Activated CD8-positive, alpha-beta memory T cell treated with anti-CD3 and anti-CD28 coated beads, Interleukin-2, amount 50 U/mL, for 24 hours (primary cell): ENCODE data around the gene ABCB11.

ENCODE experiments used
- DNase-seq: peaks from one replicate; pipeline ENCODE4 v3.0.0-alpha.2; 2020; ENCODE audit errors: extremely low read depth

ABCB11 gene

DNA sequence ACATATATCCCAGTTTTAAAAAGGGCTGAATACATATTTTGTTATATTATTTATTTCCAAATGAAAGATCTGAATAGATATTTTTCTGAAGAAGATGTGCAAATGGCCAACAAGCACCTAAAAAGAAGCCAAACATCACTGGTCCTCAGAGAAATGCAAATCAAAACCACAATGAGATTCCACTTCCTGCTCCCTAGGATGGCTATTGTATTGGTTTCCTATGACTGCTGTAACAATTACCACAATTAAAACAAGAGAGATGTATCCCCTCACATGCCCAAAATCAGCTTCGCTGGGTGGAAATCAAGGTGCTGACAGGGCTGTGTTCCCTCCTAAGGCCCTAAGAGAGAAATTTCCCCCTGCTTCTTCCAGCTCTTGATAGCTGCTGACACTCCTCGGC lies 23.2 kb downstream of the ABCB11 start:
- DNase-seq: no peak

DNA sequence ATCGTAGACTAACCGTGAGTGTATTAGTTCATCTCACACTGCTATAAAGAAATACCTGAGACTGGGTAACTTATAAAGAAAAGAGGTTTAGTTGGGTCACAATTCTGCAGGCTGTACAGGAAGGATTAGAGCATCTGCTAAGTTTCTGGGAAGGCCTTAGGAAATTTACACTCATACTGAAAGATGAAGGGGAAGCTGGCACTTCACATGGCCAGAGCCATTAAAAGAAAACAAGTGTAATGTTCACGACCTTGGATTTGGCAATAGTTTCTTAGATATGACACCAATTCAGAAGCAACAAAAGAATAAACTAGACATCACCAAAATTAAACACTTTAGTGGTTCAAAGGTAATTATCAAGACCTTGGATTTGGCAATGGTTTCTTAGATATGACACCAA lies 23.8 kb downstream of the ABCB11 start:
- no peak for DNase-seq

- no peak for DNase-seq
These were observed 24.5 kb downstream of the ABCB11 start for GRCh38 chr2:169006665-169007064.

GRCh38 chr2:169005994-169006393 lies 25.1 kb downstream of the ABCB11 start:
- no peak for DNase-seq

DNA sequence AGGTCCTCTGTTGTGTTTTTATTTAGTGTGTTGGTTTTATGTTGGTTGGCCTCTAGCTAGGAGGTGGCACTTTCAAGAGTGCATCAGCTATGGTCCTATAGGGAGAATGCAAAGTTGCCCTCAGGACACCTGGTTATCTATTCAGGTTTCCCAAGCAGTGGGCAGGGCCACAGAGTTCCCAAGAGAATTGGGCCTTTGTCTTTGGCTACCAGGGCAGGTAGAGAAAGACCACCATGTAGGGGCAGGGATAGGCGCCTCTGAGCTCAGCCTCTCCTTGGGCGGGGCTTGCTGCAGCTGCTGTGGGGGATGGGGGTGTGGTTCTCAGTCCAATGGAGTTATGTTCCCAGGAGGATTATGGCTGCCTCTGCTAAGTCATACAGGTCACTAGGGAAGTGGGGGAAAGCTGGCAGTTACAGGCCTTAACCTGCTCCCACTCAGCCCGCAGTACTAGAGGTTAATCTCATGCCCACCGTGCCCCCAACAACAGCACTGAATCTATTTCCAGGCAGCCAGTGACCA lies 26.0 kb downstream of the ABCB11 start:
- no peak for DNase-seq

- DNase-seq: no peak
These were observed 28.9 kb downstream of the ABCB11 start for GRCh38 chr2:169002161-169002738.

- no peak for DNase-seq
These were observed 29.9 kb downstream of the ABCB11 start for GRCh38 chr2:169001116-169001815.

DNA sequence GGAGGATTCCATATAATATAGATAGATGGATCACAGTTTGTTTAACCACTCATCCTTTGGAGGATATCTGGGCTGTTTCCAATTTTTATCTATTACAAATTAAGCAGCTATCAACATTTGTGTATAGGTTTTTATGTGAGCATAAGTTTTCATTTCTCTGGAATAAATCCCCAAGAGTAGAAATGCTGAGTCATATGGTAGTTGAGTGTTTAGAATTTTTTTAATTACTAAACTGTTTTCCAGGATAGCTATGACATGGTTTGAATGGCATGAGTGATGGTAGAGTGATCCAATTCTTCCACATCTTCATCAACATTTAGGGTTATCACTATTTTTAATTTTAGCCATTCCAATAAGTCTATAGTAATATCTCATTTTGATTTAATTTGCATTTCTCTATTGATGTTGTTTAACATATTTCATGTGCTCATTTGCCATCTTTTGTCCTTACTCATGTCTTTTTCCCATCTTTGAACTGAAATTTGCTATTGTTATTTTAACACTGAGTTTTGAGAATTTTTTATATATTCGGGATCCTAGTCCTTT lies 31.4 kb downstream of the ABCB11 start:
- no peak for DNase-seq

- DNase-seq: no peak
These were observed 32.4 kb downstream of the ABCB11 start for GRCh38 chr2:168998609-168999211.

- DNase-seq: no peak
These were observed 33.3 kb downstream of the ABCB11 start for GRCh38 chr2:168997794-168998193.

- DNase-seq: no peak
These were observed 34.0 kb downstream of the ABCB11 start for GRCh38 chr2:168997118-168997521.

- no peak for DNase-seq
These were observed 35.4 kb downstream of the ABCB11 start for GRCh38 chr2:168995744-168996143.

- no peak for DNase-seq
These were observed 37.6 kb downstream of the ABCB11 start for GRCh38 chr2:168993538-168993937.

GRCh38 chr2:168992591-168993349 lies 38.4 kb downstream of the ABCB11 start:
- no peak for DNase-seq

GRCh38 chr2:168992026-168992425 lies 39.1 kb downstream of the ABCB11 start:
- no peak for DNase-seq

DNA sequence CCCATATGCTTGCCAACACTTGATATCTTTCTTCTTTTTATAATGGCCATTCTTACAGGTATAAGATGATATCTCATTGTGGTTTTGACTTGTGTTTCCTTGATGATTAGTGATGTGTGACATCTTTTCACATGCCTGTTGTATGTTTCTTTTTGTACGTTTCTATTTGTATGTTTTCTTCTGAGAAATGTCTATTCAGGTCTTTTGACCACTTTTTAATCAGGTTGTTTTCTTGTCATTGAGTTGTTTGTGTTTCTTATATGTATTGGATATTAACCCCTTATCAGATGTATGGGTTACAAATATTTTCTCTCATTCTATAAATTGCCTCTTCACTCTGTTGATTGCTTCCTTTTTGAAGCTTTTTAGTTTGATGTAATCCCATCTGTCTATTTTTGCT lies 42.4 kb downstream of the ABCB11 start:
- DNase-seq: no peak

- DNase-seq: no peak
These were observed 44.7 kb downstream of the ABCB11 start for GRCh38 chr2:168986398-168986943.

DNA sequence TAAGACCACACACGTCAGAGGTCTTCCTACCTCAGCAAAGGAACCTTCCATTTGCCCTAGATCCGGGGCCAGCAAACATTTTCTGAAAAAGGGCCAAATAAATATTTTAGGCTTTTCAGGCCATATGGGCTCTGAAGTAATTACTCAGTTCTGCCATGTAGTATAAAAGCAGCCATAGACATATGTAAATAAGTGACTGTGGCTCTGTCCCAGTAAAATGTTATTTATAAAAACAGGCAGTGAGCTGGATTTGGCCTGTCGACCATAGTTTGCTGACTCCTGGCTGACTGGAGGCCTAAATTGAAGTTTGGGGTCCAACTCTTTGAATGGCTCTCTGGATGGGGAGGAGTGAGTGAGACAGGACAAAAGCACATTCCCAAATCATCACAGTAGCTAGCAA lies 49.5 kb downstream of the ABCB11 start:
- DNase-seq: no peak

- no peak for DNase-seq
These were observed 52.7 kb downstream of the ABCB11 start for GRCh38 chr2:168978461-168978861.

- no peak for DNase-seq
These were observed 53.5 kb downstream of the ABCB11 start for GRCh38 chr2:168977608-168978007.

DNA sequence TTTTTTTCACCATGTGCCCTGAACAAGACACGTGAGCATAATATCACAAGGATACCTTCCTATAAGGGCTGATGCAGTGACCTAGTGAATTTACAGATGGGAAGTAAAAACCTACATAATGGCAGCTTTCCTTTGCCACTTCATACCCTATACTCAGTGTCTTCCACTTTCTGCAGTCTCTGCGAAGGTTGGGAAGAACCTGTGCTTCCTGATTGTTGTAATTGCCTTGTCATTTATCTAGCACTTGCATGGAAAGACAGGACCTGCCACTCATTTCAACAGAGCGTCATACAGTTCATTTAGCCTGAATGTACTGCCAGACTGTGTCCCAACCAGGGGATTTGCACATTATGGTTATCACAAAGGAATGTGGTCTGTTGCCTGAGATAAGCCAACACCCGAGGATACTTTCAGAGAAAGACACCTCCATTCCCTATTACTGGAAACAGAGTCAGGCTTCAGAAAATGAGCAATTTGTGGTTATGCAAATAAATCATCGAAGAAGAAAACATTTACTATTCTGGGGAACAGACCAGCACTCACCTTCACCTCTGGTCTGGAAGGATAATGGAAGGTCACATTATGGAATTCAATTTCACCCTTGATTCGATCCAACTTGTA lies 55.0 kb downstream of the ABCB11 start:
- no peak for DNase-seq
